ENCODE data around the gene ASAP3.

DNA sequence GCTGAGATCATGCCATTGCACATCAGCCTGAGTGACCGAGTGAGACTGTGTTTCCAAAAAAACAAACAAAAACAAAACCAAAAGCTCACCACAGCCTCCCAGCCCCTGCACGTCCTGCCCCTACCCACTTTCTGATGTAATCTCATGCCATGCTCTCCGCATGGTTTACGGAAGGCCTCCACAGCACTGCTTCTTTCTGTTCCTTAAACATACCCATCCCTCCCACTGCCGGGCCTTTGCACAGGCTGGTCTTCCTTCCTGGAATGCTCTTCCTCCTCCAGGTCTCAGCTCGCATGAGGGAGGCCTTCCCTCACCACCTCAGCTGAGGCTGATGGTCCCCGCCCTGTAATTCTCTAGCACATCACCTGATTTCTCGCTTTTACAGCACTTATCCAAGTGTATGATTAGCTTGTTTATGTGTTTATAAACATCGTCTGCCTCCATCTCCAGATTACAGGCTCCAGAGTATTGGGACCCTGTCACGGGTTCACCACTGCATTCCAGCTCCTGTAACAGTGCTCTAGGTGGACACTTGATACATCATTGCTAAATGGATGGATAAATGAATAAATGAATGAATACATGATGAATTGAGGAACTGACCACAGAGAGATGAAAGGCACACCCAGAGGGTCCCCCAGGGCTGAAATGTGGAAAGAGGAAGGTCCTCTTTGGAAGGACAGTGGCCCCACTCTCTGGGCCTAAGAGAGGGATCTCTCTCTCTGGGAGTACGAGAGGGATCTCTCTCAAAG is 81.5 kb downstream of the ASAP3 start:
- TF ChIP-seq, protein P1, sequence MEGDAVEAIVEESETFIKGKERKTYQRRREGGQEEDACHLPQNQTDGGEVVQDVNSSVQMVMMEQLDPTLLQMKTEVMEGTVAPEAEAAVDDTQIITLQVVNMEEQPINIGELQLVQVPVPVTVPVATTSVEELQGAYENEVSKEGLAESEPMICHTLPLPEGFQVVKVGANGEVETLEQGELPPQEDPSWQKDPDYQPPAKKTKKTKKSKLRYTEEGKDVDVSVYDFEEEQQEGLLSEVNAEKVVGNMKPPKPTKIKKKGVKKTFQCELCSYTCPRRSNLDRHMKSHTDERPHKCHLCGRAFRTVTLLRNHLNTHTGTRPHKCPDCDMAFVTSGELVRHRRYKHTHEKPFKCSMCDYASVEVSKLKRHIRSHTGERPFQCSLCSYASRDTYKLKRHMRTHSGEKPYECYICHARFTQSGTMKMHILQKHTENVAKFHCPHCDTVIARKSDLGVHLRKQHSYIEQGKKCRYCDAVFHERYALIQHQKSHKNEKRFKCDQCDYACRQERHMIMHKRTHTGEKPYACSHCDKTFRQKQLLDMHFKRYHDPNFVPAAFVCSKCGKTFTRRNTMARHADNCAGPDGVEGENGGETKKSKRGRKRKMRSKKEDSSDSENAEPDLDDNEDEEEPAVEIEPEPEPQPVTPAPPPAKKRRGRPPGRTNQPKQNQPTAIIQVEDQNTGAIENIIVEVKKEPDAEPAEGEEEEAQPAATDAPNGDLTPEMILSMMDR (conservative IDR thresholded peaks at IDR 0.05; ENCODE audit: low read depth in 2 of 2) = no peak
- TF ChIP-seq POLR2AphosphoS5 (IDR thresholded peaks at IDR 0.05; ENCODE audit: low read depth) (no peak), EZH2 (IDR thresholded peaks at IDR 0.05; ENCODE audit: low read depth, unreplicated experiment) (no peak), CREB1 (CRISPR knock-in tag; IDR thresholded peaks at IDR 0.05; ENCODE audit: low read depth) (no peak), EZH2phosphoT487 (IDR thresholded peaks at IDR 0.05; ENCODE audit: unreplicated experiment) (no peak), ZNF114 (CRISPR knock-in tag; IDR thresholded peaks at IDR 0.05) (no peak), JUNB (IDR thresholded peaks at IDR 0.05; ENCODE audit: unreplicated experiment) (no peak)
- TF ChIP-seq, protein P2, sequence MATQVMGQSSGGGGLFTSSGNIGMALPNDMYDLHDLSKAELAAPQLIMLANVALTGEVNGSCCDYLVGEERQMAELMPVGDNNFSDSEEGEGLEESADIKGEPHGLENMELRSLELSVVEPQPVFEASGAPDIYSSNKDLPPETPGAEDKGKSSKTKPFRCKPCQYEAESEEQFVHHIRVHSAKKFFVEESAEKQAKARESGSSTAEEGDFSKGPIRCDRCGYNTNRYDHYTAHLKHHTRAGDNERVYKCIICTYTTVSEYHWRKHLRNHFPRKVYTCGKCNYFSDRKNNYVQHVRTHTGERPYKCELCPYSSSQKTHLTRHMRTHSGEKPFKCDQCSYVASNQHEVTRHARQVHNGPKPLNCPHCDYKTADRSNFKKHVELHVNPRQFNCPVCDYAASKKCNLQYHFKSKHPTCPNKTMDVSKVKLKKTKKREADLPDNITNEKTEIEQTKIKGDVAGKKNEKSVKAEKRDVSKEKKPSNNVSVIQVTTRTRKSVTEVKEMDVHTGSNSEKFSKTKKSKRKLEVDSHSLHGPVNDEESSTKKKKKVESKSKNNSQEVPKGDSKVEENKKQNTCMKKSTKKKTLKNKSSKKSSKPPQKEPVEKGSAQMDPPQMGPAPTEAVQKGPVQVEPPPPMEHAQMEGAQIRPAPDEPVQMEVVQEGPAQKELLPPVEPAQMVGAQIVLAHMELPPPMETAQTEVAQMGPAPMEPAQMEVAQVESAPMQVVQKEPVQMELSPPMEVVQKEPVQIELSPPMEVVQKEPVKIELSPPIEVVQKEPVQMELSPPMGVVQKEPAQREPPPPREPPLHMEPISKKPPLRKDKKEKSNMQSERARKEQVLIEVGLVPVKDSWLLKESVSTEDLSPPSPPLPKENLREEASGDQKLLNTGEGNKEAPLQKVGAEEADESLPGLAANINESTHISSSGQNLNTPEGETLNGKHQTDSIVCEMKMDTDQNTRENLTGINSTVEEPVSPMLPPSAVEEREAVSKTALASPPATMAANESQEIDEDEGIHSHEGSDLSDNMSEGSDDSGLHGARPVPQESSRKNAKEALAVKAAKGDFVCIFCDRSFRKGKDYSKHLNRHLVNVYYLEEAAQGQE (IDR thresholded peaks at IDR 0.05; ENCODE audit: unreplicated experiment) = no peak
